ENCODE results near the gene S100A3. TPM values are rescaled to one million over a fixed set of nuclear protein-coding genes. Genes with fewer than 3 reads are reported as not detected.
A peak's percentile ranks its signal among the peaks of the same experiment; 100 is the strongest.

S100A3 gene
- total and polyA plus RNA-seq, 2 of the 8 experiments (the other 6 are each of a cell fraction or from before 2014, with no cell fraction given) = 0.26 to 0.47 TPM

DNA sequence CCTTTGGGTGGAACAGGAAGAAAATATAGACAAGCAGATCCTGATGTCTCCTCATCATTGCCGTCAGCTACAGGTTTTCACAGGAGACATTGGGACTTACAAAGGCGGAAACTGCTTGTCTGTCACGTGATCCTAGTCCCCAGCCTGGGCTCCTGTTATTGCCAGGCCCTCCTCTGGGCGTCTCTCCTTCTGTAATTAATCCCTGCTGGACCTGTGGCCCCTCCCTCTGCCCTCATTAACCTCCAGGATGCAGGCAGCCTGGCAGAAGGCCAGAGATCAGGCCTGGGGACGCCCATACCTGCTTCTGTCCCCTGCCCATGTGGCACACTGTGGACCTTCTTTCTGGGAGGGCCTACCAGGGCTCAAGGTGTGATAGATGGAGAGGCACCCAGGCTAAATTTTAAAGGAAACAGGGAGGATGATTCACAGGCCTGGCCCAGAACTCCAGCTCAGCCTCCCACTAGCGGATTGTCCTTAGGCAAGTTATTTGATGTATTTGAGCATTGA is 10.7 kb downstream of the S100A3 start (continued):
- TF ChIP-seq, protein P1, sequence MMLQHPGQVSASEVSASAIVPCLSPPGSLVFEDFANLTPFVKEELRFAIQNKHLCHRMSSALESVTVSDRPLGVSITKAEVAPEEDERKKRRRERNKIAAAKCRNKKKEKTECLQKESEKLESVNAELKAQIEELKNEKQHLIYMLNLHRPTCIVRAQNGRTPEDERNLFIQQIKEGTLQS (IDR thresholded peaks at IDR 0.05; ENCODE audit: insufficient read depth, low read depth, low read length) = peak; percentile 55; the same call in 1 of the 2 replicates
- TF ChIP-seq SIN3A (conservative IDR thresholded peaks at IDR 0.05 in 1 of 2, IDR thresholded peaks at IDR 0.05 in 1 of 2; ENCODE audit: low read depth in 1 of 2, low read length in 2 of 2) (no peak), TAF1 (IDR thresholded peaks at IDR 0.05; ENCODE audit: low read depth, low read length) (0 out of 2 replicates have a peak, but pooled peaks have one; percentile 32), GTF2F1 (IDR thresholded peaks at IDR 0.05; ENCODE audit: borderline replicate concordance, low read depth, low read length) (no peak)
- TF ChIP-seq, protein P2, sequence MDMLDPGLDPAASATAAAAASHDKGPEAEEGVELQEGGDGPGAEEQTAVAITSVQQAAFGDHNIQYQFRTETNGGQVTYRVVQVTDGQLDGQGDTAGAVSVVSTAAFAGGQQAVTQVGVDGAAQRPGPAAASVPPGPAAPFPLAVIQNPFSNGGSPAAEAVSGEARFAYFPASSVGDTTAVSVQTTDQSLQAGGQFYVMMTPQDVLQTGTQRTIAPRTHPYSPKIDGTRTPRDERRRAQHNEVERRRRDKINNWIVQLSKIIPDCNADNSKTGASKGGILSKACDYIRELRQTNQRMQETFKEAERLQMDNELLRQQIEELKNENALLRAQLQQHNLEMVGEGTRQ (IDR thresholded peaks at IDR 0.05; ENCODE audit: low read length) = peak; percentile 87

Data from H1 (cell line).